GM19397 (cell line): ENCODE results near the gene ALOX5.
"Not testable (repeated sequence)": the region's sequence is repeated elsewhere in the genome, so short reads cannot be mapped to it uniquely, and the experiment has no call there.

ENCODE experiments used
- ATAC-seq: cut with Tn5 transposase; IDR thresholded peaks from one replicate; pipeline ENCODE4 v1.9.1; 2021; ENCODE audit warnings: mild to moderate bottlenecking, moderate library complexity; ENCODE audit not compliant: unreplicated experiment

The ALOX5 gene

DNA sequence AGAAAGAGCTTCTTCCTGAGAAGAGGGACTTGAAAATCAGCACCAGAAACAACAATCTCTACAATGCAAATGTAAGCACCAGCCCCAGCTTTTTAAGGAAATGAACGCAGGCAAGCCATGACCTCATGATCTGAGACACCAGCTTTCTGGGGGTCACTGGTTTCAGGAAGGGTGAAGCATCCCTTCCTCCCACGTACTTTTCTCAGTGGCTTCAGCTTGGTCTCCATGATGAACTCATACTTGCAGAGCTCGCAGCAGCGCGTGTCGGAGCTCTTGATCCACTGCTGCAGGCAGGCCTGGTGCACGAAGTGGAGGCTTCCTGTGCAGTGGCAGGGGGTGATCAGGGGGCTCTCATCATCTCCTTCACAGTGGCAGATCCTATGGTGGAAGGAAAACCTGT, 87.0 kb downstream of the ALOX5 start:
- ATAC-seq = peak; percentile 59

DNA sequence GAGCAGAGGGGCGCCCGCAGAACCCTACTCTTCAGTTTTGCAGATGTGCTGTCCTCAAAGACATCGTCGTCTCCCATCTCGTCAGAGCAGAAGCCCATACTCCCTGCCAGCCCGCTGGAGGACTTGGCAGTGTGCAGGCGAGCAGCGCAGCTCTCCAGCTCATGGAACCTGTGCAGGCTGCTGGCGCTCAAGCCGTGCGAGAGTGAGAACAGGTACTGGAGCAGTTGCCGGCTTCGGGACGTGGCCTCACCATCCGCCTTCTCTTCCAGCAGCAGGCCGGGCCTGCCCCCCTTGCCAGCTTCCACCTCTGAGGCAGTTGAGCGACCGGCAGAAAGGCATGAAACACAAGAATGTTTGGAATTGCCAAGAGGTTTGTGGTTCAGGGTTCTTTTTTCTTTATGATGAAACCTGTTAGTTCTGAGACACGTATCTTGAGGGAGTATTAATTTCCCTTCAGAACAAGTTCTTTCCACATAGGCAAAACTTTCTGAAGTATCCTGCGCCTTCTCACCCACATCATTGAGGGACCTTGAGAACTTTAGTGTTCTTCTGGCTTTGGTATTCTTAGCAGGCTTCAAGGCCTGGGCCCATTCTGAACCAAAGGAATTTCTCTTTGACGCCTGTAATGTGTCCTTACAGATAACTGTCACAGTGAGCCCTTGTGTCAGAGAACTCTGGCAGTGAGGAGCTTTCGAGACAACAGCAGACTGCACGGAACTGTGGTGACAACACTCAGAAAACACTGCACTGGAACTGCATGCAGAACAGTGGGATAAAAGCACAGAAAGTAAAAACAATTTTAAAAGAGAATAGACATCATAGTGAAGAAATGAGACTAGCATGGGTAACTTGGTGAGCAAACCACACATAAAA, 89.5 kb downstream of the ALOX5 start:
- ATAC-seq = no peak

DNA sequence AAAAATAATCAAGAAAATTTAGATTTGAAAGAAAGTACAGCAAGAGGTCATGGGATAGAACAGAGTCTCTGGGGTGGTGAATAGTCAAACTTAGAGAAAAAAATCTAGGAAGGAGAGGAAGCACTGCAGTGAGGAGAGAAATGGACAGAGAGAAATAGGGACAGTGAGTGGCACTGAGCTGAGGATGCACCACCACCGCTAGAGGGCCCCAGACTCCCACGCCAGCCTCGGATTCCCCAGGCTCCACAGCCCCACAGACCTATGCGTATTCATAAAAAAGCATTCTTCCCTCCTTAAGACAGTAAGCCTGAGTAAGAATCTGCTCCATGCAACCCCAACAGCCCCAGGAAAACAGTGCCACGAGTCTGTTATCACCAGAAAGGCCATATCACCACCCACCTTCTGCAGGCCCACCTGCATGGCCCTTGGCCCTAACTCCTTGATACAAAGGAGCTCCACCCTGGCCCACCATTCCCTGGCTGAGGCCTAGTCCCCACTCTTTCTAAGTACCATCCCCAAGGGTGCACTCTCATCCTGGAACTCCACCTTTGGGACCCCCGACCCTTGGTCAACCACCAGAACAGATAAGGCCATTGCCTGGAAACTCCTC, 91.0 kb downstream of the ALOX5 start:
- peak; percentile 40 for ATAC-seq

DNA sequence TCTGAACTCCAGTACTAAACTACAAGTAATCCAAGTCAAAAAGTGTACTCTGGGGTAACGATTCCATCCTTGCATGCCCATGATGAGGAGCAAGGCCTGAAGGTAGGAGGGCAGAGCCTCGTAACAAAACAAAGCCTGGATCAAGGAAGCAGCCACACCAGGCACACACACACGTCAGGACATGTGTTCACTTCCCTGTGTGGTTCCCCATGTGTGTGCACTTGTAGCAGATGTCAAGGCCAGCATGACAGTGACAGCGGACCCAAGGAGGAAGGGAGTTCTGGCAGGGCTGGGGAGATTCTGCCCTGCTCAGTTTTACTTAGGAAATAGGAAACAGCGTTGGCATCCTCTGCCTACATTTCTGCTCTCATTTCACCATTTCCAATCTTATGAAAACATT, 92.8 kb downstream of the ALOX5 start:
- no peak for ATAC-seq

DNA sequence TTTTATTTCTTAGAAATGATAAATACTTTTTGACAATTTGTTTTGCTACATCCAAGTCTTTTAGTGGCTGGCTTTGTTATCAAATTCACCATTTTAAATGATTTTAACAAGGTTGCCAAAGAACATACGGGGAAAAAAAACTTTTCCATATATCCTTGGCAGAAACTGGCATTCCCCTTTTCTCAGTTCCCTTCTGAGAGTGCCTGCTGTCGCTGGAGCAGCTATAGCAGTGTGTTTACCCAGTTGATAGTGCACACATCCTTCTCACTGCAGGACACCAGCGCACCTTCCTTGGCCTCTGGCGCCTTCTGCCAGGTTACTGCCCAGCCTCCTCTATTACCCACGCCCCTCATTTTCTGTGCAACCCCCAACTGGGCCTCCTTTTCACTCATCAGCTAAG, 94.1 kb downstream of the ALOX5 start:
- ATAC-seq = no peak

DNA sequence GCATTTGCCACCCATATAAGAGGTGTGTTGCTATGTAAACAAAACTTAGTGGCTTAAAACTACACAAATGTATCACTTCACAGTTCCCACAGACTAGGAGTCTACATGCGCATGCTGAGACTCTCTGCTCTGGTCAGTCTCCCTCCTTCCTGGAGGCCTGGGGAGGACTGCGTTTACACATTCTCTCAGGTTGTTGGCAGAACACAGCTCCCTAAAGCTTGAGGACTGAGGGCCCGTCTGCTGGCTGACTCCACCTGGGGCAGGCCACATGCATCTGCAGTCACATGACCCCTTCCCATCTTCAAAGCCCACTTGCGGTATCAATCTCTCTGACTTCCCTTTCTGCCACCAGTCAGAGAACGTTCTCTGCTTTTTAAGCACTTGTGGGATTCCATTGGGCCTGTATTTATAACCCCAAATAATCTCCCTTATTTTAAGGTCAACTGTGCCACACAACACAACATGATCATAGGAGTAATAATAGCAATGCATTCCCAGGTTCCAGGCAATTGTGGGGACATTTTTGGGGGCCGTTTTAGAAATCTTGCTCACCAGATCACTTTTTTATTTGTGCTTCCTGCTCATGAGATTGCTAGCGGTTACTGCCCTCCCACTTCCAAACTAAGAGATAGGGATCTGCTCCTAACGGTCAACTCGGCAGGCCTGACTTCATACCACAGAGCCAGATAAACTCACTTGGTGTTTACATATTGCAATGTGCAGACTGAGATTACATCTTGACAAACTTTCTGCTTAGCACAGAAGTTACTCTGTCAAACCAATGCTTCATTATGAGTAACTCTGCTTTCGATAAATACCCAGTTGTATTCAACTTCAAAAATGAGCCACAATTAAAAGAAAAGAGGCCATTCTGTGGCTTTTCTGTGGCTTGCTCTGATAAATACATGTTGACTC, 96.3 kb downstream of the ALOX5 start:
- ATAC-seq = no peak

DNA sequence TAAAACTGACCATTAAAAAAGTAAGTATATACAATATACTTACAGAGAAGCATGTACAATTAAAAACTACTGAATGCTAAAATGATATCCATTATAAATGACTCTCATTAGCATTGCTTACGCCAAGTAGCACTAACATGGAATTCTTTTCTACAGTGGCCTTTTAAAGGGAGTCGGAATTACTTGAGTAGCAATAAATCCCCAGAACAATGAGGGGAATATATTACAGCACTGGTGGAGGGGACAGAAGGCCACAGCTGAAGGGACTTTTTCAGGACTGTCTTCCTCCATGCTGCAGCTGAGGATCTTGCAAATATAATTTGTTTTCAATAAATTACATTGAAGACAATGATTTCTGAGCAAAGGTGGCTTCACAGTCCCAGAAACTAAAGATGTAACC, 97.0 kb downstream of the ALOX5 start:
- no peak for ATAC-seq

DNA sequence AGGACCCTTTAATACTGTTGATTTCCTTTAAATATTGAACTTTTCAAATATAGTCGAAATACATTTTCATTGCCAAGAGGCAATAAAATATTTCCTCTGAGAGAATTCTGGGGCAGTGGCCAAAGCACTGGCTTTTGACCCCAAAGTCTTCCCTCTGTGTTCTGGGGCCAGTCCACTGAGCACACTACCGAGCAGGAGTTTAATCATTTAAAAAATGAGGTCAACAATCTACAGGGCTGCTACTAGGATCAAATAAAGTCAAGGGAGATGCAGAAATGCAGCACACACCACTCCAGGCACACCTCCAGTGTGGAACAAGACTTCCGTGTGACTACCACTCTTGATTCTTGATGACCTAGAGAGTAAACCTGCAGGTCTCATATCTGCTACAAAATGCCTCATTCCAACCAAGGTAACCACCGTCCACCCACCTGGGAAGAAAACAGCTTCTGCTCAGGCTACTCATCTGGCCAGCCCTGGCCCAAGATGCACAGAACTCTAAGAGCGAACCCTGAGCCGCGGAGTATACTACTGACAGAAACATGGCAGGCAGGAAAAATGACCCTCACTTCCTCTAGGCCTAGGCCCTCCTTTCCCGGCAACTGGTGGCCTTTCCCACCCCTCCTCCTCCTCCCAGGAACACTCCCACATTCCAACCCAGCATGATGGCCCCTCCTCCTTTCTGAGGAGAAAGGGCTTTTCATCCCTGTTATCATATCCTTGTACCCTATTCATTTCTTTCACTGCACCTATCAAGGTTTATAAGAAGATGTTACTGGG, 97.7 kb downstream of the ALOX5 start:
- ATAC-seq = no peak

DNA sequence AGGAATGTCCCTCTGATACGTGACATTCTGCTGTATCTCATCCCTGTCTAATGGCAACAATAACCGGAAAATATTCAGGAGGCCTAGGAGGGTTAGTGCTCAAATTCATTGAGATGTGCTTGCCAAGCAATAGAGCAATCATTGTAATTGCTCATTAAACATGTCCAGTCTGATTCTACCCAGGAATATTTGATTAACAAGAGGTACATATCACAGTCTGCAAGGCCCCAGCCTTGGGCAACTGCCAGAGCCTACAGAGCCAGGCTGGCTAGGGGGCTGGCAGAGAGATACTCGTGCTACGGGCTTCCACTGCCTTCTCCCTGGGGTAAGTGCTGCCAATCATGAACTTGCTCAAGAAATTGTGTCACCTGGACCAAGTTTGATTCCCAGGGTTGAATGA, 99.1 kb downstream of the ALOX5 start:
- ATAC-seq = no peak

DNA sequence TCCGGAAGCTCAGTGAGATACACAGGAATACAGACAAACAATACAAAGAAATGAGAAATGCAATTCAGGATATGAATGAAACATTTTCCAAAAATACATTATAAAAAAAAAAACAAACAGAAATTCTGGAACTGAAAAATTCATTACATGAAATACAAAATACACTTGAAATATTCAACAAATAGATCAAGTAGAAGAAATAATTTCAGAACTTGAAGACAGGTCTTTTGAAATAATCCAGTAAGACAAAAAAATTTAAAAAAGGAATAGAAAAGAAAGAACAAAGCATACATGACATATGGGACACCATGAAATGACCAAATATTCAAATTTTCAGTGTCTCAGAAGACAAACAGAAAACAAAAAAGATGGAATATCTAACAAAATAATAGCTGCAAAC, 102.5 kb downstream of the ALOX5 start:
- no peak for ATAC-seq

DNA sequence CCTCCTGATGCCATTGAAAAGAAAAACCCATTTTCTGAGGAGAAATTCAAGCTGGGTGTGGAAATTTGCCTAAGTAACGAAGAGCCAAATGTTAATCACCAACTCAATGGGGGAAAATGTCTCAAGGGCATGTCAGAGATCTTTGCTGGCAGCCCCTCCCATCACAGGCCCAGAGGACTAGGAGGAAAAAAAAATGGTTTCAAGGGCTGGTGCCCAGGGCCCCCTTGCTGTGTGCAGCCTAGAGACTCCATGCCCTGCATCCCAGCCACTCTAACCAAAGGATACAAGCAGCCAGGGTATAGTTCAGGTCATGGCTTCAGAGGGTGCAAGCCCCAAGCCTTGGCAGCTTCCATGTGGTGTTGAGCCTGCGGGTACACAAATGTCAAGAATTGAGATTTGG, 106.3 kb downstream of the ALOX5 start:
- no peak for ATAC-seq

DNA sequence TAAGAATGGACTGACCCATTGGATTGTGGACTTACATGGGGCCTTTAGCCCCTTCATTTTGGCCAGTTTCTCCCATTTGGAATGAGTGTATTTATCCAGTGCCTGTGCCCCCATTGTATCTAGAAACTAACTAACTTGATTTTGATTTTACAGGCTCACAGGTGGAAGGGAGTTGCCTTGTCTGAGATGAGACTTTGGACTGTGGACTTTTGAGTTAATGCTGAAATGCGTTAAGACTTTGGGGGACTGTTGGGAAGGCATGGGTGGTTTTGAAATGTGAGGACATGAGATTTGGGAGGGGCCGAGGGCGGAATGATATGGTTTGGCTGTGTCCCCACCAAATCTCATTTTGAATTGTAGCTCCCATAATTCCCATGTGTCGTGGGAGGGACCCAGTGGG, 107.1 kb downstream of the ALOX5 start:
- not testable (repeated sequence) for ATAC-seq

DNA sequence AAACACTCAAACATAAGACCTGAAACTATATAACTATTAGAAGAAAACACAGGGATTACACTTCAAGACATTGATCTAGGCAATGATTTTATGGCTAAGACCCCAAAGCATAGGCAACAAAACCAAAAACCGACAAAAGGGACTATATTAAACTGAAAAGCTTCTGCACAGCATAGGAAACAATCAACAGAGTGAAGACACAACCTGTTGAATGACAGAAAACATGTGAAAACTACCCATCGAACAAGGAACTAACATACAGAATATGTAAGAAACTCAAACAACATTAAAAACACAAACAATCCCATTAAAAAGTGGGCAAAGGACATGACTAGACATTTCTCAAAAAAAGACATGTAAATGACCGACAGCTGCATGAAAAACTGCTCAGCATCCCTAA, 109.0 kb downstream of the ALOX5 start:
- ATAC-seq = no peak

DNA sequence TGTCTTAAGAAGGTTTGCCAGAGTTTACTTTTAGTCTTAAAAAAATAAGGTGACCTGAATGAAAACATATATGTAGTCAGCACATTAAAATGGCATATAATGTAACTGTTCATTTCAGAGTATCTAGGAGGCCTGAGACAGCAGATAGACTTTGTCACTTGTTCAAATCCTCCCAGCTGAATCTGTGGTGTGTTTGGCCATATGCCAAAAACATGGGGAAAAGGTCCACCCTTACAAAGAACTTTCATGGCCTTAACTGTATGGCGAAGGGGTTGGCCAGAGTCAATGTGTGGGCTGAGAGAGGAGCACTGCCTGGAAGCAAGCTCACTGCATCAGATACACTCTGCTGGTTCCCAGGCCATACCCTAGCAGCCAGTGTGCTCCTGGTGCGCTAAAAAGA, 113.7 kb downstream of the ALOX5 start:
- no peak for ATAC-seq

DNA sequence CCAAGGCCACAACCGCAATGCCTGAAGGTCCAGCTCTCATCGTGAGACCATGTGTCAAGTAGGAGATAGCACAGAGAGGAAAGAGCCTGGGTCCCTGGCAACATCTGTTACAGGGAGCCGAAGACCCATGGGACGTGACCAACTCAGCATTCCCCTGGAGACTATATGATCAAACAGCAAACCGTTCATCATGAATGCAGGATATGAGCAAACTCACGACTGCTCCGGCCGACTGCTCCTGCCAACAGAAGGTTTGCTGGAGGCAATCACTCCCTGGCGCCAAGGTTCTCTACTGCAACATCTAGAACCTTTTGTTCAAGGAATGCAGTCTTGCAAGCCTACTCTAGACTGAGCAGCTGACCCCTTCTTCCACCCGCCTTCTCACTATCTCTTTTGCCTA, 114.3 kb downstream of the ALOX5 start:
- ATAC-seq = no peak

DNA sequence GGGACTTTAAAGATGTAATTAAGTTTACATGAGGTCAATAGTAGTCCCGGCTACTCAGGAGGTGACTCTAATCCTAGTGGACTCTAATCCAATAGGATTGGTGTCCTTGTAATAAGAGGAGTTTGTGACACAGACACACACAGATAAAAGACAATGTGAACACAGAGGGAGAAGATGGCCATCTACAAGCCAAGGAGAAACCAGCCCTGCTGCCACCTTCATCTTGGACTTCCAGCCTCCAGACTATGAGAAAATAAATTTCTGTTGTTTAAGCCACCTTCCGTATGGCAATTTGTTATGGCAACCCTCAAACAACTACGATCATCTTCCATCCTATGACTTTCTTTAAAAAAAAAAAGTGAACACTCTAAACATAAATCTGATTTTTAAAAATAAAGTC, 116.3 kb downstream of the ALOX5 start:
- no peak for ATAC-seq

DNA sequence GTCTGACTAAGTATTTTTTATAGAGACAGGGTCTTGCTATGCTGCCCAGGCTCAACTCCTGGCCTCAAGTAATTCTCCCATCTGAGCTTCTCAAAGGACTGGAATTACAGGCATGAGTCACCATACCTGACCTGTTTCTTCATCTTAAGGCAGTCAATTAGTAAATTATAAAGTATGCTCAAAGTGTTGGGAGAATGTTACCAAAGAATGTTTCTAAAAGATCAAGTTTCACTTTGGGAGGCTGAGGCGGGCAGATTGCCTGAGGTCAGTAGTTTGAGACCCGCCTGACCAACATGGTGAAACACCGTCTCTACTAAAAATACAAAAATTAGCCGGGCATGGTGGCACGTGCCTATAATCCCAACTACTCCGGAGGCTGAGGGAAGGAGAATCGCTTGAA, 117.0 kb downstream of the ALOX5 start:
- ATAC-seq = no peak
